ENCODE data around the gene ZCCHC14.

DNA sequence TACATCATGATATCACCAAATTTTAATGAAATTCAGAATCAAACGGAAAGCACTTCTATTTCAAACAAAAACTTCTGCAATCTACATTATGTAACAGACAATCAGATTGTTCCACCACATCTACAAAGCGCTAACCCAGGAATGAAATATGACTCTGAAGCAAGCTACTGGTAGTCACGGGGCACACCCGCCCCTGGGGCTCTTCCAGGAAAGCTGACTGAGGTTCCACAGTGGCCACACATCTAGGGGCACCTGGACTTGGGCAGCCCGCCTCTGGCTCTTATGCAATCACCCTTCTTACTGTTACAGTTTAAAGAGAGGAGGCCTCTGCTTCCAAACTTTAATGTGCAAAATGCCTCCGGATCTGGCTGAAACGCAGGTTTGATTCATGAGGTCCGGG is 27.5 kb downstream of the ZCCHC14 start:
- TF ChIP-seq, protein P1, sequence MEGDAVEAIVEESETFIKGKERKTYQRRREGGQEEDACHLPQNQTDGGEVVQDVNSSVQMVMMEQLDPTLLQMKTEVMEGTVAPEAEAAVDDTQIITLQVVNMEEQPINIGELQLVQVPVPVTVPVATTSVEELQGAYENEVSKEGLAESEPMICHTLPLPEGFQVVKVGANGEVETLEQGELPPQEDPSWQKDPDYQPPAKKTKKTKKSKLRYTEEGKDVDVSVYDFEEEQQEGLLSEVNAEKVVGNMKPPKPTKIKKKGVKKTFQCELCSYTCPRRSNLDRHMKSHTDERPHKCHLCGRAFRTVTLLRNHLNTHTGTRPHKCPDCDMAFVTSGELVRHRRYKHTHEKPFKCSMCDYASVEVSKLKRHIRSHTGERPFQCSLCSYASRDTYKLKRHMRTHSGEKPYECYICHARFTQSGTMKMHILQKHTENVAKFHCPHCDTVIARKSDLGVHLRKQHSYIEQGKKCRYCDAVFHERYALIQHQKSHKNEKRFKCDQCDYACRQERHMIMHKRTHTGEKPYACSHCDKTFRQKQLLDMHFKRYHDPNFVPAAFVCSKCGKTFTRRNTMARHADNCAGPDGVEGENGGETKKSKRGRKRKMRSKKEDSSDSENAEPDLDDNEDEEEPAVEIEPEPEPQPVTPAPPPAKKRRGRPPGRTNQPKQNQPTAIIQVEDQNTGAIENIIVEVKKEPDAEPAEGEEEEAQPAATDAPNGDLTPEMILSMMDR (IDR thresholded peaks at IDR 0.05) = no peak
- TF ChIP-seq POLR2AphosphoS5 (IDR thresholded peaks at IDR 0.05) (peak; percentile 60 to 86 (median 71)), POLR2A (IDR thresholded peaks at IDR 0.05) (no peak), EP300 (IDR thresholded peaks at IDR 0.05; ENCODE audit: low read depth) (peak; percentile 30)

Data from transverse colon (tissue), 4 donors.